Ramos (cell line): Measurements from ENCODE around the gene PXDC1.
"Not testable (repeated sequence)": the region's sequence is repeated elsewhere in the genome, so short reads cannot be mapped to it uniquely, and the experiment has no call there.

ENCODE experiments used
- in situ Hi-C: fragments of 300-500 bp; cut with MboI; formaldehyde crosslinking; loops from one replicate; pipeline ENCODE4 v1.14.3; 2022; ENCODE audit warnings: low sequenced_read_pairs; ENCODE audit not compliant: unreplicated experiment

The PXDC1 gene

GRCh38 chr6:3784423-3784822 is 32.9 kb upstream of the PXDC1 start:
- in situ Hi-C loops = no loop called here

GRCh38 chr6:3782876-3783832 is 31.6 kb upstream of the PXDC1 start:
- in situ Hi-C loops = no loop called here

GRCh38 chr6:3781504-3781903 is 30.0 kb upstream of the PXDC1 start:
- in situ Hi-C loops = no loop called here

GRCh38 chr6:3779574-3779849 is 28.0 kb upstream of the PXDC1 start:
- in situ Hi-C loops = no loop called here

GRCh38 chr6:3778701-3779573 is 27.4 kb upstream of the PXDC1 start:
- in situ Hi-C loops = no loop called here

- in situ Hi-C loops = no loop called here
Measured at GRCh38 chr6:3777730-3778461, 26.4 kb upstream of the PXDC1 start.

- in situ Hi-C loops = no loop called here
Measured at GRCh38 chr6:3776881-3777507, 25.5 kb upstream of the PXDC1 start.

- in situ Hi-C loops = no loop called here
Measured at GRCh38 chr6:3775847-3776246, 24.3 kb upstream of the PXDC1 start.

- in situ Hi-C loops = no loop called here
Measured at GRCh38 chr6:3775386-3775785, 23.9 kb upstream of the PXDC1 start.

GRCh38 chr6:3773678-3774298 is 22.3 kb upstream of the PXDC1 start:
- in situ Hi-C loops = no loop called here

GRCh38 chr6:3772127-3772999 is 20.9 kb upstream of the PXDC1 start:
- in situ Hi-C loops = not testable (repeated sequence)

- in situ Hi-C loops = no loop called here
Measured at GRCh38 chr6:3771407-3772011, 20.0 kb upstream of the PXDC1 start.

GRCh38 chr6:3770023-3770720 is 18.7 kb upstream of the PXDC1 start:
- in situ Hi-C loops = no loop called here

GRCh38 chr6:3769610-3770009 is 18.1 kb upstream of the PXDC1 start:
- in situ Hi-C loops = no loop called here

- in situ Hi-C loops = no loop called here
Measured at GRCh38 chr6:3768502-3768901, 17.0 kb upstream of the PXDC1 start.

GRCh38 chr6:3767483-3767882 is 16.0 kb upstream of the PXDC1 start:
- in situ Hi-C loops = not testable (repeated sequence)

GRCh38 chr6:3766214-3766613 is 14.7 kb upstream of the PXDC1 start:
- in situ Hi-C loops = no loop called here

GRCh38 chr6:3765415-3765814 is 13.9 kb upstream of the PXDC1 start:
- in situ Hi-C loops = no loop called here
